ENCODE measurements around the gene GLRX5.

DNA sequence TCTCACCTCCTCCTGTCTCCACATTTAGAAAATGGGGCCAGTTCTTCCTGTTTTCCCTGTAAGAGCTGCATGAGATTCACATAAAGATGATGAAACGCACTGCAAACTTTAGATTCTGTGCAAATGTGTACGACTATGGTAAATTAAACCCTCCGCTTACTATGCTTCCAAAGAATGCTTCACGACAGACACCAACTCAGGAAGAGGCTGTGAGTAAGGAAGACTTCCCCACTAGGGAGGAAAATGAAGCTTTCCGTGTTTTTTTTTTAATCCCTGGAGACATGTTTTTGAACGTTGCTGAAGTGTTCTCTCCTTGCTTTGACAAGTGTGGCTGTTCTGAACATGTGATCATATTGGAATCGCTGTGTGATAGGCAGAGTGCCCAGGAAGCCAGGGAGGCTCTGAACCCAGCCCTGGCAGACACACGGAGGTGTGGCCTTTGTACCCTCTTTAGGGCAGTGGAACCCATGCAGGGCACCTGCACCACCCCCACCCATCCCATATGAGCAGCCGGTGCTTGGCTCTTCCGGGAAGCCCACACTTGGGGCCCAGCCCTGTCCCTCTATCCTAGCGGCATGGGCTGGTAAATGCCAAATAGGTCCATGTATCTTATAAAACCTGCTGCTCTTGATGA lies 10.9 kb upstream of the GLRX5 start:
- TF ChIP-seq, protein P1, sequence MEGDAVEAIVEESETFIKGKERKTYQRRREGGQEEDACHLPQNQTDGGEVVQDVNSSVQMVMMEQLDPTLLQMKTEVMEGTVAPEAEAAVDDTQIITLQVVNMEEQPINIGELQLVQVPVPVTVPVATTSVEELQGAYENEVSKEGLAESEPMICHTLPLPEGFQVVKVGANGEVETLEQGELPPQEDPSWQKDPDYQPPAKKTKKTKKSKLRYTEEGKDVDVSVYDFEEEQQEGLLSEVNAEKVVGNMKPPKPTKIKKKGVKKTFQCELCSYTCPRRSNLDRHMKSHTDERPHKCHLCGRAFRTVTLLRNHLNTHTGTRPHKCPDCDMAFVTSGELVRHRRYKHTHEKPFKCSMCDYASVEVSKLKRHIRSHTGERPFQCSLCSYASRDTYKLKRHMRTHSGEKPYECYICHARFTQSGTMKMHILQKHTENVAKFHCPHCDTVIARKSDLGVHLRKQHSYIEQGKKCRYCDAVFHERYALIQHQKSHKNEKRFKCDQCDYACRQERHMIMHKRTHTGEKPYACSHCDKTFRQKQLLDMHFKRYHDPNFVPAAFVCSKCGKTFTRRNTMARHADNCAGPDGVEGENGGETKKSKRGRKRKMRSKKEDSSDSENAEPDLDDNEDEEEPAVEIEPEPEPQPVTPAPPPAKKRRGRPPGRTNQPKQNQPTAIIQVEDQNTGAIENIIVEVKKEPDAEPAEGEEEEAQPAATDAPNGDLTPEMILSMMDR (IDR thresholded peaks at IDR 0.05; ENCODE audit: insufficient read depth, low read length, poor library complexity, severe bottlenecking) = no peak
- no peak for TF ChIP-seq EZH2phosphoT487 (conservative IDR thresholded peaks at IDR 0.05; ENCODE audit: low read length)
